Ishikawa (cell line): ENCODE data around the gene HAP1.

ENCODE experiments used
- CEBPB ChIP-seq: IDR thresholded peaks from 2 replicates; pipeline ENCODE4 v1.6.1; 2012
- CREB1 ChIP-seq: IDR thresholded peaks from 2 replicates; pipeline ENCODE4 v1.6.1; 2012; ENCODE audit warnings: low read depth
- EGR1 ChIP-seq: IDR thresholded peaks from 2 replicates; pipeline ENCODE4 v1.6.1; 2012
- EP300 ChIP-seq: IDR thresholded peaks from 2 replicates; pipeline ENCODE4 v1.6.1; 2012; ENCODE audit warnings: borderline replicate concordance
- FOXM1 ChIP-seq: IDR thresholded peaks from 2 replicates; pipeline ENCODE4 v1.6.1; 2012; ENCODE audit warnings: low read depth, borderline replicate concordance
- MAX ChIP-seq: IDR thresholded peaks from 2 replicates; pipeline ENCODE4 v1.6.1; 2012
- NFIC ChIP-seq: IDR thresholded peaks from 2 replicates; pipeline ENCODE4 v1.6.1; 2012
- RAD21 ChIP-seq: IDR thresholded peaks from 2 replicates; pipeline ENCODE4 v1.6.1; 2012; ENCODE audit warnings: low read depth
- REST ChIP-seq: IDR thresholded peaks from 2 replicates; pipeline ENCODE4 v1.6.1; 2012; ENCODE audit warnings: low read depth, mild to moderate bottlenecking
- TAF1 ChIP-seq: IDR thresholded peaks from 2 replicates; pipeline ENCODE4 v1.6.1; 2012; ENCODE audit warnings: low read depth, mild to moderate bottlenecking
- TCF12 ChIP-seq: IDR thresholded peaks from 2 replicates; pipeline ENCODE4 v1.6.1; 2012; ENCODE audit warnings: low read depth
- TEAD4 ChIP-seq: IDR thresholded peaks from 2 replicates; pipeline ENCODE4 v1.6.1; 2012
- USF1 ChIP-seq: IDR thresholded peaks from 2 replicates; pipeline ENCODE4 v1.6.1; 2012
- YY1 ChIP-seq: IDR thresholded peaks from 2 replicates; pipeline ENCODE4 v1.6.1; 2012; ENCODE audit warnings: low read depth
- ZBTB7A ChIP-seq: IDR thresholded peaks from 2 replicates; pipeline ENCODE4 v1.6.1; 2012; ENCODE audit warnings: low read depth

HAP1 gene

DNA sequence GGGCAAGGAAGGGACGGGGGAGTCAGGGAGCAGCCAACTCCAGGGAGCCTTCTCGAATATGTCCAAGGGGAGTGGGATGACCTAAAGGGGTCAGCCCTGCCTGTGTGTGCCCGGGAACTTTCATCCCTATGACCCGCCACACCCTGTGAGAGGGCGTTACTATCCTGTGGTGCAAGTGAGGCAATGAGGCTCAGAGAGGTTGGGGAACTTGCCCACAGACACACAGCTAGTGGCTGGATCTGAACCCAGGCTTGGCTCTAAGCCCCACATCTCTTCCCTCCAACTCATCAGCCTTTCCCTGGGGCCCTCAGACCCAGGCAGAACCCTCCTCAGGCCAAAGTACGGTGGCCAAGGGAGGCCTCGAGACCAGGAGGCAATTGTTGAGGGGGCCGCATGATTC is 28.9 kb upstream of the HAP1 start:
- no peak for TF ChIP-seq FOXM1
- no peak for TF ChIP-seq TCF12
- TF ChIP-seq TEAD4, result no peak

DNA sequence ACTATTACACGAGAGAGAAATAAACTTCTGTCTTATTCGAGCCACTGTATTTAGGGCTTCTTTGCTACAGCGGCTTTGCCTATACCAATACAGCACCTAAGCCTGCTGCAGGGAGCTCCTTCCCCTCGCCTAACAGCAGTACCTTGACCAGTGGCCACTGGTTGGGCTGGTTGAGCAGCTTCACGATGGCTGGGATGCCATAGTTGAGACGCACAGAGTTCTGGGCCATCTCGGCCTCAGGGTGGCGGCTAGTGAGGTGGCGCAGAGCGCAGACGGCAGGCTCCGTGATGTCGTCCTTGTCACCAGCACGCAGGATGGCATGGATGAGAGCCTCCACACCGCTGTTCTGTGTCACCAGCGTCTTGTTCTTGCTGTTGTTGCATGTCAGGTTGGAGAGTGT is 28.4 kb upstream of the HAP1 start:
- TF ChIP-seq EP300 (no peak), YY1 (no peak), CREB1 (no peak), TAF1 (no peak), ZBTB7A (no peak), RAD21 (no peak), NFIC (no peak), TEAD4 (no peak), CEBPB (no peak), FOXM1 (no peak), REST (no peak)

- TF ChIP-seq USF1 (no peak), NFIC (no peak), TAF1 (no peak), CREB1 (no peak), REST (no peak), TCF12 (no peak), TEAD4 (no peak), RAD21 (no peak), CEBPB (no peak), FOXM1 (no peak), EP300 (no peak), MAX (no peak), ZBTB7A (no peak), YY1 (no peak), EGR1 (no peak)
Observed at GRCh38 chr17:41762391-41762790, 27.9 kb upstream of the HAP1 start.

DNA sequence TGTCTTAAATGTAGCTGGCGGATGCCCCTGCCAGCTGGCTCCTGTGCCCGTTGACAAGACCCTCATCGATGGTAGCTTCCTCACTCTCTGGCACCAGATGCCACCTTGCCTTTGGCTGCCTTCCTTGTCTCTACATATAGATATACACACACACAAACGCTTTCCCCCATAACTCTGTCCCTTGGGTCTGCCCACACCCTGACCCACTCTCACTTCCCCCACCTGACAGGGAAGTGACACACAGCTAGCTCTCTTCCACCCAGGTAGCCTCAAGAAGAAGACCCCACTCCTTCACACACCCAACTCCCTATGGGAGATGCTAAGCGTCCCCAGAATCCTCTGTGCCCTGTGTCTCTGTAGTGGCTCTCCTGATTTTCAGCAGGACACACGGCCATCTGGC is 26.4 kb upstream of the HAP1 start:
- TF ChIP-seq NFIC (no peak), EGR1 (no peak), TCF12 (no peak), ZBTB7A (no peak), MAX (no peak), FOXM1 (no peak), USF1 (no peak), CEBPB (no peak), CREB1 (no peak), YY1 (no peak), TEAD4 (no peak), EP300 (no peak), REST (no peak), TAF1 (no peak), RAD21 (no peak)

- TF ChIP-seq EGR1 (no peak), EP300 (no peak), CREB1 (no peak), CEBPB (no peak), ZBTB7A (no peak), RAD21 (no peak), TAF1 (no peak), REST (no peak), YY1 (no peak), TCF12 (no peak), NFIC (no peak; the same call in 1 of the 2 replicates), USF1 (no peak), MAX (no peak), TEAD4 (no peak), FOXM1 (no peak)
Observed at GRCh38 chr17:41758601-41759000, 24.2 kb upstream of the HAP1 start.
